ENCODE data around the gene RND2.
"Not testable (repeated sequence)": the region's sequence is repeated elsewhere in the genome, so short reads cannot be mapped to it uniquely, and the experiment has no call there.

Gene RND2

DNA sequence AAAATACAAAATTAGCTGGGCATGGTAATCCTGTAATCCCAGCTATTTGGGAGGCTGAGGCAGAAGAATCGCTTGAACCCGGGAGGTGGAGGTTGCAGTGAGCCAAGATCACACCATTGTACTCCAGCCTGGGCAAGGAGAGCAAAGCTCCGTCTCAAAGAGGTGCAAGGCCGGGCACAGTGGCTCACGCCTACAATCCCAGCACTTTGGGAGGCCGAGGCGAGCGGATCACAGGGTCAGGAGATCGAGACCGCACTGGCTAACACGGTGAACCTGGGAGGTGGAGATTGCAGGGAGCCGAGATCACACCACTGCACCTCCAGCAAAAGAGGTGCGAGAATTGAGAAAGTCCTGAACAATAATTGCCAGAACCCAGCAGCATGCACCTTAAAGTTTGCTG is 24.1 kb upstream of the RND2 start:
- H2BK120ac ChIP-seq (ENCODE audit: low read depth, low read length); H2AFZ ChIP-seq (ENCODE audit: low read depth, low read length); H4K8ac ChIP-seq (ENCODE audit: low read length); H3K18ac ChIP-seq (ENCODE audit: low read depth in 1 of 2, low read length in 2 of 2); H4K91ac ChIP-seq (ENCODE audit: low read length); H3K4me3 ChIP-seq (ENCODE audit: insufficient read depth in 1 of 2, low read depth in 1 of 2, low read length in 2 of 2); H3K9me3 ChIP-seq (ENCODE audit: control insufficient read depth, low read length); H2AK5ac ChIP-seq (ENCODE audit: low read length, severe bottlenecking); H3K27ac ChIP-seq (ENCODE audit: low read length, poor library complexity, severe bottlenecking); H2BK12ac ChIP-seq (ENCODE audit: low read length in 2 of 2); H2BK15ac ChIP-seq (ENCODE audit: low read depth, poor library complexity, severe bottlenecking); H2BK5ac ChIP-seq (ENCODE audit: low read depth, low read length, poor library complexity, severe bottlenecking); H3K23ac ChIP-seq (ENCODE audit: low read length in 2 of 2); DNase-seq; H3K4ac ChIP-seq (ENCODE audit: low read depth in 1 of 2, low read length in 2 of 2); H3K27me3 ChIP-seq (ENCODE audit: control insufficient read depth in 1 of 2, insufficient read depth in 1 of 2, low read length in 2 of 2); H3K14ac ChIP-seq (ENCODE audit: low read length in 2 of 2); H3K4me2 ChIP-seq (ENCODE audit: low read length, poor library complexity, severe bottlenecking); H3K79me1 ChIP-seq (replicated peaks; ENCODE audit: low read length, poor library complexity, severe bottlenecking): not testable (repeated sequence)
- WGBS, result 98% methylated on average over 13 of the region's 13 CpGs
- H3K36me3 ChIP-seq (ENCODE audit: control insufficient read depth in 1 of 2, insufficient read depth in 2 of 2, low read depth in 1 of 2, low read length in 2 of 2), result peaks cover 38 to 52% of the 10 kb centered on the region in 2 experiments
- H3K9ac ChIP-seq (ENCODE audit: low read length), result peak overlapping the region; percentile 43
- peaks cover 12% of the 10 kb centered on the region for H3K4me1 ChIP-seq (ENCODE audit: control insufficient read depth, insufficient read depth, low read depth, low read length)

DNA sequence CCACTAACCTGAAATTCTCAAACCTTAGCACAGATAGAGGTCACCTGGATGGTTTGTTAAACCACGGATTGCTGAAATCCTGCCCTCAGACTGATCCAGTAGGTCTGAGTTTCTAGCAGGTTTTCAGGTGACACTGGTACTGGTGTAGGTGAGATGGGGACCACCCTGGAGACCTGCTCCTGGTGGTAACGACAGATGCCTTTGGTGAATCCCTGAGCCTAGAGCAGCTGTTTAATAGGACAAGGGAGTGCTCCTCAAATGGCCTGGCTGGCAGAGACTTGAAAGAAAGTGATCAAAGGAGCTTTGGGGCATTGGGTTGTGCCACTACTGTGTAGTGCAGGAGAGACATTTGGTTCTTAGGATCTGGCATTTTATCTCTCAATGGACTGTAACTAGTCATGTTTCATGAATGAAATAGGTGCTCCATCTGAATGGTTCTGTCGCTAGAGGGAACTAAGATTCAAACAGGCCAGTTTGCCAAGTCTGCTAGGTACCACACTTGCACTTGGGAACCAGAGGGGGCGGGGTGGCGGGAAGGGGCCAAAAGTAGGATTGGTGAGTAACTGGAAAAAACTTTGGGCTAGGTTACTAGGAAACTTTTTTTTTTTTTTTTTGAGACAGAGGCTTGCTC is 21.4 kb upstream of the RND2 start:
- Histone ChIP-seq H3K14ac (ENCODE audit: low read length in 2 of 2) (no peak overlapping the region), H3K4ac (ENCODE audit: low read depth in 1 of 2, low read length in 2 of 2) (no peak overlapping the region), H3K9ac (ENCODE audit: low read length) (peak overlapping the region; percentile 47), H3K27me3 (ENCODE audit: control insufficient read depth in 1 of 2, insufficient read depth in 1 of 2, low read length in 2 of 2) (no peaks in the 10 kb centered on the region), H3K9me3 (ENCODE audit: control insufficient read depth, low read length) (no peaks in the 10 kb centered on the region), H3K4me2 (ENCODE audit: low read length, poor library complexity, severe bottlenecking) (no peak overlapping the region), H3K79me1 (replicated peaks; ENCODE audit: low read length, poor library complexity, severe bottlenecking) (no peaks in the 10 kb centered on the region), H4K91ac (ENCODE audit: low read length) (no peak overlapping the region), H2AFZ (ENCODE audit: low read depth, low read length) (no peak overlapping the region), H4K8ac (ENCODE audit: low read length) (no peak overlapping the region), H3K27ac (ENCODE audit: low read length, poor library complexity, severe bottlenecking) (no peak overlapping the region), H2BK12ac (ENCODE audit: low read length in 2 of 2) (no peak overlapping the region), H3K4me1 (ENCODE audit: control insufficient read depth, insufficient read depth, low read depth, low read length) (peaks cover 12% of the 10 kb centered on the region), H2BK120ac (ENCODE audit: low read depth, low read length) (no peak overlapping the region), H2AK5ac (ENCODE audit: low read length, severe bottlenecking) (no peak overlapping the region), H3K4me3 (ENCODE audit: insufficient read depth in 1 of 2, low read depth in 1 of 2, low read length in 2 of 2) (no peak overlapping the region), H3K18ac (ENCODE audit: low read depth in 1 of 2, low read length in 2 of 2) (no peak overlapping the region), H2BK5ac (ENCODE audit: low read depth, low read length, poor library complexity, severe bottlenecking) (no peak overlapping the region), H3K36me3 (ENCODE audit: control insufficient read depth in 1 of 2, insufficient read depth in 2 of 2, low read depth in 1 of 2, low read length in 2 of 2) (peaks cover 38 to 52% of the 10 kb centered on the region in 2 experiments), H2BK15ac (ENCODE audit: low read depth, poor library complexity, severe bottlenecking) (no peak overlapping the region), H3K23ac (ENCODE audit: low read length in 2 of 2) (no peak overlapping the region)
- WGBS, result 81% methylated on average over 5 of the region's 5 CpGs
- no peak for DNase-seq

GRCh38 chr17:43006639-43007551 is 18.1 kb upstream of the RND2 start, which contains the start of gene IFI35:
IFI35 (plus strand) TSS chr17:43006784; CDS start chr17:43006948, 164 bp downstream.
- Histone ChIP-seq H3K14ac (ENCODE audit: low read length in 2 of 2) (peak within 1 kb of the TSS in 1 of 2 experiments; percentile 23), H3K4me2 (ENCODE audit: low read length, poor library complexity, severe bottlenecking) (peak within 1 kb of the TSS; percentile 85), H2BK12ac (ENCODE audit: low read length in 2 of 2) (peak within 1 kb of the TSS in 1 of 2 experiments; percentile 26), H2BK120ac (ENCODE audit: low read depth, low read length) (no peak within 1 kb of the TSS), H3K18ac (ENCODE audit: low read depth in 1 of 2, low read length in 2 of 2) (peak within 1 kb of the TSS; percentile 79 to 88), H3K4me1 (ENCODE audit: control insufficient read depth, insufficient read depth, low read depth, low read length) (peaks cover 6% of the 10 kb centered on the region), H4K8ac (ENCODE audit: low read length) (peak within 1 kb of the TSS; percentile 16), H3K27ac (ENCODE audit: low read length, poor library complexity, severe bottlenecking) (peak within 1 kb of the TSS; percentile 93), H3K9ac (ENCODE audit: low read length) (peak within 1 kb of the TSS; percentile 98), H3K27me3 (ENCODE audit: control insufficient read depth in 1 of 2, insufficient read depth in 1 of 2, low read length in 2 of 2) (no peaks in the 10 kb centered on the region), H2AFZ (ENCODE audit: low read depth, low read length) (peak within 1 kb of the TSS; percentile 46), H4K91ac (ENCODE audit: low read length) (peak within 1 kb of the TSS; percentile 73), H3K9me3 (ENCODE audit: control insufficient read depth, low read length) (no peaks in the 10 kb centered on the region), H3K79me1 (replicated peaks; ENCODE audit: low read length, poor library complexity, severe bottlenecking) (peaks cover 3% of the 10 kb centered on the region), H2BK15ac (ENCODE audit: low read depth, poor library complexity, severe bottlenecking) (no peak within 1 kb of the TSS), H2BK5ac (ENCODE audit: low read depth, low read length, poor library complexity, severe bottlenecking) (no peak within 1 kb of the TSS), H3K36me3 (ENCODE audit: control insufficient read depth in 1 of 2, insufficient read depth in 2 of 2, low read depth in 1 of 2, low read length in 2 of 2) (peaks cover 27 to 40% of the 10 kb centered on the region in 2 experiments), H3K23ac (ENCODE audit: low read length in 2 of 2) (peak within 1 kb of the TSS in 1 of 2 experiments; percentile 48), H3K4ac (ENCODE audit: low read depth in 1 of 2, low read length in 2 of 2) (peak within 1 kb of the TSS; percentile 20 to 30), H2AK5ac (ENCODE audit: low read length, severe bottlenecking) (peak within 1 kb of the TSS; percentile 9), H3K4me3 (ENCODE audit: insufficient read depth in 1 of 2, low read depth in 1 of 2, low read length in 2 of 2) (peak within 1 kb of the TSS; percentile 60 to 96)
- 49% methylated on average over 16 of the region's 18 CpGs for WGBS
- peak; percentile 91 for DNase-seq
